Progenitor cell of endocrine pancreas (in vitro differentiated cells): Measurements from ENCODE around the gene RFX2. TPM values are rescaled to one million over a fixed set of nuclear protein-coding genes. Genes with fewer than 3 reads are reported as not detected.

Experiments used
- DNase-seq: peaks from one replicate; pipeline ENCODE4 v3.0.0; 2021; ENCODE audit warnings: low spot score; ENCODE audit not compliant: unreplicated experiment
- H3K27ac Mint-ChIP-seq: 2 replicates; pipeline ENCODE4 v1.8.0; 2021; ENCODE audit warnings: mild to moderate bottlenecking, moderate library complexity, mixed read lengths
- H3K27me3 Mint-ChIP-seq: 2 replicates; pipeline ENCODE4 v1.8.0; 2021; ENCODE audit warnings: mixed read lengths
- H3K36me3 Mint-ChIP-seq: 2 replicates; pipeline ENCODE4 v1.8.0; 2022; ENCODE audit warnings: mixed read lengths; ENCODE audit not compliant: insufficient read depth
- H3K4me1 Mint-ChIP-seq: 2 replicates; pipeline ENCODE4 v1.8.0; 2021; ENCODE audit warnings: low read depth, mixed read lengths
- H3K4me3 Mint-ChIP-seq: 2 replicates; pipeline ENCODE4 v1.8.0; 2021; ENCODE audit warnings: low read depth, mild to moderate bottlenecking, moderate library complexity, mixed read lengths
- H3K9me3 Mint-ChIP-seq: 2 replicates; pipeline ENCODE4 v1.8.0; 2021; ENCODE audit warnings: low read depth, mixed read lengths
- CTCF ChIP-seq: fragments of 200-600 bp; sonication (generic); IDR thresholded peaks from one replicate; pipeline ENCODE4 v1.5.0; 2021; ENCODE audit warnings: antibody characterized with exemption, mild to moderate bottlenecking; ENCODE audit not compliant: unreplicated experiment
- total RNA-seq: library from RNA; stranded (reverse); gene quantifications from 2 replicates; pipeline ENCODE4 v1.2.1, GENCODE V29; 2021

The RFX2 gene
- total RNA-seq, 1 donor from 2014 or later: 24.2 TPM

GRCh38 chr19:5948752-5949564 is 161.3 kb downstream of the RFX2 start:
- Mint-ChIP-seq H3K9me3 (no peaks in the 10 kb centered on the region), H3K4me3 (no peak overlapping the region), H3K27ac (peak overlapping the region; percentile 73), H3K27me3 (no peaks in the 10 kb centered on the region), H3K36me3 (peaks cover 7% of the 10 kb centered on the region), H3K4me1 (peaks cover 41% of the 10 kb centered on the region)
- no peak for DNase-seq
- TF ChIP-seq CTCF: no peak

DNA sequence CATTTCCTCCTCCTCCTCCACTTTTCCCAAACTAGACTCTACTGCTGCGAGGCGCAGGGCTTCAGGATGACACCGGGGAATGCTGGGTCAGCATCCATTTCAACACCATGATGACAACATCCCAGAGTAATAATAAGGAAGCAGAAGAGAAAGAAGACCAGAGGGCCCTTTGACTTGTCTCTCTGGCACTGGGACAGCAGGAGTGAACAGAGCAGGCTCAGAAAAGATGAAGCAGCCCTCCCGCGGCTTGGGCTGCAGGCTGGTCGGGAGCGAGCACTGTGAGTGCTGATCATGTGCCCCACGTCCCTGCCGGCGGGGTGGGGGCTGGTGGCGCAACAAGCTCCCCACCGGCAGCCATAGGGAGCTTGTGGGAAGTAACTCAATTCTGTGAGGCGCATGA is 162.9 kb downstream of the RFX2 start:
- TF ChIP-seq CTCF: no peak
- H3K27ac Mint-ChIP-seq: peak overlapping the region; percentile 83
- H3K4me3 Mint-ChIP-seq: no peak overlapping the region
- peaks cover 37% of the 10 kb centered on the region for H3K4me1 Mint-ChIP-seq
- H3K36me3 Mint-ChIP-seq: peaks cover 7% of the 10 kb centered on the region
- no peaks in the 10 kb centered on the region for H3K27me3 Mint-ChIP-seq
- no peak for DNase-seq
- H3K9me3 Mint-ChIP-seq: no peaks in the 10 kb centered on the region

DNA sequence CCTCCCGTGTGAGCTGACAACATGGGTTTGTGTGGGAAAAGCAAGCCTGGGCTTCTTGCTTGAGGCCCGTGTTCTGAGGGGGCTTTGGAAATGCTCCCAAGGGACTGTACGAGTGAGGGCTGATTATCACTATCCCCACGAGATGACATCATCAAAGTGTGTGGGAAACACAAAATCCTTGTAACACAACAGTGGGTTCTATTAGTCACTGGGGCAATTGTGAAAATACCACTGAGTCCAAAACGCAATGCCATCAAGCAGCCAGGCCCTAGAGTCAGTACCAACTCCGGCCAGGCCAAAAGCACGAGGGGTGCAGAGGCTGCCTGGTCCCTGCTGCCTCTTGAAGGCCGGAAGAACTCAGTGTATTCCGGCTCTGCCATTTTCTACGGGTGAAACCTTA is 166.7 kb downstream of the RFX2 start:
- H3K27ac Mint-ChIP-seq: peak overlapping the region; percentile 13
- no peak for DNase-seq
- no peaks in the 10 kb centered on the region for H3K9me3 Mint-ChIP-seq
- peaks cover 13% of the 10 kb centered on the region for H3K4me1 Mint-ChIP-seq
- no peak for TF ChIP-seq CTCF
- H3K4me3 Mint-ChIP-seq: no peak overlapping the region
- H3K36me3 Mint-ChIP-seq: peaks cover 2% of the 10 kb centered on the region
- no peaks in the 10 kb centered on the region for H3K27me3 Mint-ChIP-seq

Other genes with a start within 250 kb of the RFX2 start
- not detected in 2 replicates for gene FUT5, start 240.0 kb downstream of the RFX2 start, total RNA-seq
- gene NDUFA11, start 206.7 kb downstream of the RFX2 start, total RNA-seq: 210 and 217 TPM in 2 replicates
- gene VMAC, start 205.6 kb downstream of the RFX2 start, total RNA-seq: 13.9 and 15.2 TPM in 2 replicates
- 22.1 and 22.5 TPM in 2 replicates for gene CAPS, start 196.2 kb downstream of the RFX2 start, total RNA-seq
- gene RANBP3, start 132.4 kb downstream of the RFX2 start, total RNA-seq: 99.9 and 106 TPM in 2 replicates
- gene ACSBG2, start 25.2 kb upstream of the RFX2 start, total RNA-seq: not detected in 2 replicates
- 93.6 and 106 TPM in 2 replicates for gene MLLT1, start 169.5 kb upstream of the RFX2 start, total RNA-seq
- not detected in 2 replicates for gene ACER1, start 223.1 kb upstream of the RFX2 start, total RNA-seq